ENCODE data around the gene PTPRQ.

GRCh38 chr12:80698256-80698655 is 254.2 kb downstream of the PTPRQ start:
- TF ChIP-seq CTCF (IDR thresholded peaks at IDR 0.05) (no peak), POLR2A (IDR thresholded peaks at IDR 0.05) (no peak)

All from right lobe of liver (tissue), 4 donors.